Posterior vena cava (tissue), 2 donors: ENCODE data around the gene RAB7A. TPM values are rescaled to one million over a fixed set of nuclear protein-coding genes. Genes with fewer than 3 reads are reported as not detected.
"Not testable (repeated sequence)": the region's sequence is repeated elsewhere in the genome, so short reads cannot be mapped to it uniquely, and the experiment has no call there.

Experiments
- DNase-seq: peaks from one replicate; pipeline ENCODE4 v3.0.0-alpha.2; 2020; ENCODE audit warnings: low spot score
- intact Hi-C, 2 donors: fragments of 100-400 bp; cut with DNase I; formaldehyde crosslinking; loops; one replicate each; pipeline versions ENCODE4 v1.14.1 to v1.14.2; 2022 to 2023
- total RNA-seq, 2 donors: library from RNA; stranded (reverse); fragmentation: NEBNext Ultra II Directional; extraction: Animal tissue kit (Norgen Biotek cat#: 25700); gene quantifications; one replicate each; pipeline ENCODE4 v1.2.1, GENCODE V29; 2021
- donor health status: DM: yes; HTN: yes; CAD: no.
- donor health status: DM: yes; HTN: yes; CAD: no.

Gene RAB7A
- total RNA-seq, 2 donors from 2014 or later, result 207 to 216 TPM

DNA sequence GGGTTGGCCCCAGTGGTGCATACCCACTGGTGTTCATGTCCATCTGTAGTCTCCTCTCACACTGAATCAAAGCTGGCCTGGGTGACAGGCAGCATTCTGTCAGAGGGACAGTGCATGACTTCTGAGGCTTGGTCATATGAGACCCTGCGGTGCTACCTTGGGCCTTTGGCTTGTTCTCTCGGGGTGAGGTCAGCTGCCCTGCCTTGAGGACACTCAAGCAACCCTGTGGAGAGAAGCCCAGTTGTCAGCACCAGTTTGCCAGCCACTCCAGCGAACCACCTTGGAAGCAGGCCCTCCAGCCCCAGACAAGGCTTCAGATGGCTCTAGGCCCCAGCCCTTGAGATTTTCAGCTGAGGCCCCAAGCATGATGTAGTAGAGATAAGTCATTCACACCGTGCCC, 16.9 kb upstream of the RAB7A start:
- peak; percentile 43 for DNase-seq
- intact Hi-C loops, result no loop called here

DNA sequence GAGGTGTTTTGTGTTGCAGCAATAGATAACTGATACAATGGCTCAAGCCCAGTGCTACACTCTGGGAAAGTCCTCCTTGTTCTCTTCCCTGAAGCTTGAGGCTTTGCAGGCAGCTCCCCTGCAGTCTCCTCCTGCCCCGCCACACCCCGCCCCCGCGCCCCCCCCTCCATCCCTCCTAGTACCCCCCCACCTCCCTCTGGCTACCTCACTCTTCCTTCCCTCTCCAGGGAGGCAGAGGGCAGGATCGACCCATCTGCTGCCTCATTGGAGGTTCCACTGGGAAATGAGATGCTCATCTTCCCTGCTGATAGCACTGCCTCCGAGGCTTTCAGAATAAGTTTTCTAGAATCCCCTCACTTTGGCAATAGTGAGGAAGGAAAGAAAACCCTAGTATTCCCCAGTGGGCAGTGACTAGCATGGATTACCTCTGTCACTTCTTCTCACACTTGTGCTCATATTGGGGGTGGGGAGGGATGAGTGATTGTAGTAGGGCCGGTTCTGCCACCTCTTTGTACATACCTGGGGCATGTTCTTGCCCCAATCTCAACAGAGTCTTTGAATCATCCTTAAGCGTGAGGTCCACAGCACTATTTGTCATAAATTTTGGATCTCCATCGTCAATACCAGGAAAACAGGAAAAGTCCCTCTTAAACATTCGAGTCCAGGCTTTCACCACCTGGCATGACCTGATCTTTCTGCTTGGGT, 16.3 kb upstream of the RAB7A start:
- DNase-seq, result no peak
- intact Hi-C loops, result no loop called here

DNA sequence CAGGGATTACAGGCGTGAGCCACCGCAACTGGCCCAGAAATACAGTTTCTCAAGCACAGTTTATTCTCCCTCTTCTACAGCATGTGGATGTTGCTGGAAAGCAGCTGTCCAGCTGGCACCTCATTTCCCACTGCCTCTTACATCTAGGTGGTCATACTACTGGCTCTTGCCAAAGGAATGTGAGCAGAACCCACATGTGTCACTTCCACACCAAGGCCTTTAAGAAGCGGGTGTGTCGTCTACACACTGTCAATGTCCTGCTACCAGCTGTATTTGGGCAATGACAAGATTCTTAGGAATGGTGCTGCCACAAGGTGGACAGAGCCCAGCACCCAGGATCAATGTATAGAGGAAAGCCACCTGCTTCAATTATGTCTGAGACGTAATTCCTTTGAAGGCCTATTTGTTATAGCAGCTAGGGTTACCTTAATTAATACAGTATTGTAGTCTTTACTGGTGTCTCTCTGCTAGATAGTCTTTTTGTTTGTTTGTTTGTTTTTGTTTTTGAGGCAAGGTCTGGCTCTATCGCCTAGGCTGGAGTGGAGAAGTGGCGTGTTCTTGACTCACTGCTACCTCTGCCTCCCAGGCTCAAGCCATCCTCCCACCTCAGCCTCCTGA, 15.1 kb upstream of the RAB7A start:
- DNase-seq, result no peak
- intact Hi-C loops, result no loop called here

DNA sequence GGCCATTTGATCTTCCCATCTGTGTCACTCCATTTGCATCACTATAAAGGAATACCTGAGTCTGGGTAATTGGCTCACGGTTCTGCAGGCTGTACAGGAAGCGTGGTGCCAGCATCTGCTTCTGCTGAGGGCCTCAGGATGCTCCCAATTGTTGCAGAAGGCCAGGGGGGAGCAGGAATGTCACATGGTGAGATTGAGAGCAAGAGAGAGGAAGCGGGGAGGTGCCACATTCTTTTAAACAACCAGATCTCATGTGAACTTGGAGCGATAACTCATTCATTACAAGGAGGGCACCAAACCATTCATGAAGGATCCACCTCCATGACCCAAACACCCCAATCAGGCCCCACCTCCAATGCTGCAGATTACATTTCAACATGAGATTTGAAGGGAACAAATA, 13.1 kb upstream of the RAB7A start:
- intact Hi-C loops, result no loop called here

DNA sequence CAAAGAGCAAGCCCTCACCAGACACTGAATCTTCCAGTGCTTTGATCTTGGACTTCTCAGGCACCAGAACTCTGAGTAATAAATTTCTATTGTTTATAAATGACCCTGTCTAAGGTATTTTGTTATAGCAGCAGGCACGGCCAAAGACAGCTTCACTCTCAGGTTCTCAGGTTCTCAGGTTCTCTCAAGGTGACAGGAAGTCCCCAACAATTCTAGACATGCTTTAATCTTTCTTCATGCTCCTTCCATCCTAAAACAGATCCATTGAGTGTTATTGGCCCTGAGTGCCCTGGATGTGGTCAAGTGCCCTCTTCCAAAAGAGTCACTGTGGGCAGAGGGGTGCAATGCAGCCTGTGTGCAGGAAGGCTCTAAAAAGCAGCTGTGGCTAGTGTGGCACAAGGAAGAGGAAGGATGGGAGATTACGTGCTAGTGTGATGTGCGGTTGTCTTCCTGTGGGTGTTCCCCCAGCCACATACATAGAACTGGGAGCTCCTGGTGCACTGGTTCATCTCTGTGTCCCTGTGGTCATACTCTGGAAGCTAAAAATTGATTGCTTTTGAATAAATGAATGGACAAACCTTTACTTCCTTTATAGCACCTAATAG, 11.0 kb upstream of the RAB7A start:
- intact Hi-C loops, result no loop called here
- peak; percentile 44 for DNase-seq

More for the DNA sequence above, 13.1 kb upstream of the RAB7A start:
- no peak for DNase-seq

DNA sequence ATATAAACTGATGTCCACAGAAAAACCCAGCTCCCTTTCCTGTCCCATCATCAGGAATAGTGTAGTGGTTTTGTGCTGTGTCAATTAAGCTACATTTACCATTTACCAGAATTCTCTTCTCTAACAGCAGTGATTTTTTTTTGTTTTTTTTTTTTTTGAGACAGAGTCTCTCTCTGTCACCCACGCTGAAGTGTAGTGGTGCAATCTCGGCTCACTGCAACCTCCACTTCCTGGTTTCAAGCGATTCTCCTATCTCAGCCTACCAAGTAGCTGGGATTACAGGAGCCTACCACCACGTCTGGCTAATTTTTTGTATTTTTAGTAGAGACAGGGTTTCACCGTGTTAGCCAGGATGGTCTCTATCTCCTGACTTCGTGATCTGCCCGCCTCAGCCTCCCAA, 7.1 kb upstream of the RAB7A start:
- intact Hi-C loops, result not testable (repeated sequence)
- peak; percentile 34 for DNase-seq

DNA sequence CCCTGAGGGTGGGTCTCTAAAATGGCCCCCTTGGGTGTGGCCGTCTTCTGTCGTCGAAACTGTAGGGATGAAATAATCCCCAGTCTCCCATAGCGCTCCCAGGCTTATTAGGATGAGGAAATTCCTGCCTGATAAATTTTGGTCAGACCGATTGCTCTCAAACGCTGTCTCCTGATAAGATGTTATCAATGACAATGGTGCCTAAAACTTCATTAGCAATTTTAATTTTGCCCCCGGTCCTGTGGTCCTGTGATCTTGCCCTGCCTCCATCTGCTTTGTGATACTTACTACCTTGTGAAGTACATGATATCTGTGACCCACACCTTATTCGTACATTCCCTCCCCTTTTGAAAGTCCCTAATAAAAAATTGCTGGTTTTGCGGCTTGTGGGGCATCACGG, 5.1 kb upstream of the RAB7A start:
- no peak for DNase-seq
- intact Hi-C loops, result no loop called here

DNA sequence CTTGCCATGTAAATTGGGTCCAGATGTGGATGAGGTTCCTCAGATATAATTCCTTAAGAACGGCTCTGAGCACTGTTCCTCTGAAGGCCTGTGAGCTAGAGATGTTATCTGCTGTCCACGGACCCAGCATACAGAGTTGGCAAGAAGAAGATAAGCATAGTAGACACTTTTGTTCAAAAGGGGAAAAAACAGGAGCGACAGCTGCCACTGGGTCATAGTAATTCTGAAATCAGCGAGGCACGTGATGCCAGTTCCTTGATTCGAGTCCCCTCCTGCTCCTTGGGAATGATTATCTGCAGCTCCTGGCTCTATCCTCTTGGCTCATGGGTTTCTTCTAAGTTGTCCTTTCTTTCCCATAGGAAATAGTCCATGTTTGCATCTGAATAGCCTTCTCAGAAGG, 2.5 kb upstream of the RAB7A start:
- intact Hi-C loops, result no loop called here
- no peak for DNase-seq

DNA sequence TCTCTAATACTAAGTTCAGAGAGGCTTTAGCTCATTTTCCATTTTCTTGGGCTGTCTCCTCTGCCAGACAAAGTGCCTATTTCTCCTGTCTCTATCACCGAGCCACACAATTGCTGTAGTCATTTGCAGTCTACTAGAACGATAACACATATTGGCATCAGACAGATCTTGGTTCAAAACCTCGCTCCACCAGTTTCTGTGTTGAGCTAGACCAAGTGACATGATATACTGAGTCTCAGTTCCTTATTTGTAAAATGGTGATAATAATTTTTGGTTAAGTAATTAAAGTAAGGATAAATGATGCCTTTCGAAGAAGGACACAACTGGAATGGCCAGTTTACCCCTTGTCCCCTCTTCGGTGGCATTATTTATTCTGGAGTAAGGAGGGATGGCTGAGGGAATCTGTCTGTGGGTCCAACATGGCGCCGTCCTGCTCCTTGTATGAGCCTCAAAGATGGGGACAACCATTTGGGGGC, 398 bp upstream of the RAB7A start:
- intact Hi-C loops, result no loop called here
- no peak for DNase-seq

DNA sequence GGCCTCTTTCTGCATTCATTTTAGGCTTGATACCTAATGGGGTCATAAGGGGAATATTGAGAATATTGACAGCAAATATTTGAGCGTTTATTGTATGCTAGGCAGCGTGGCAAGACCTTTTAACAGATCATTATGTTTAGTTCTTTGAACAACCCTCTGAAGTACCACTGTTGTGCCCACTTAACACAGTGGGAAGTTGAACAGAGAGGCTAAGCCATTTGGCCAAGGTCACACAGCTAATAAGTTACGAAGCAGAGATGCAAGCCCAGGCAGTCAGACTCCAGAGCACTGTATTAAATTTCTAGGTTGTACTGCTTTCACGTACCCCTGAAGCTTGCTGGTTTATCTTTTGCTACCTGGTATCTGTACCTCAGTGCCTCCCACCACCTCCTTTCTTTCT, 1.1 kb downstream of the RAB7A start:
- intact Hi-C loops, result no loop called here
- DNase-seq, result no peak

DNA sequence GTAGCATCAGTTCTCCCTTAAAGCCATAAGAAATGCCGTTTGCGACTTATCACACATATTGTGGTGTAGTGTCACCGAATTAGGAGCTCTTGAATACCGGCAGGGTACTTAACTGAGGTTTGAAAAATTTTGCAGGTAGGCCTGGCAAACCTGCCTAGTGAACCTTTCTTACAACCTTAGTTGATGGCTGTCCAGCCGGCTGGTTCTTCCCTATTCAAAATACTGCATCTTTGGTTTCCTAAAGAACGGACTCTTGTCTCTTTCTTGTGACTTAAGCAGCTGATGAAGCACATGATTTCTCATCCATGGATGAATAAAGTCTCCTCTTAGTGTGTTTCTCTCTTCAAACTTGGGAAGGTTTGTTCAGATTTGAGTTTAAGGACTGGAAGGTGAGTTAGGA, 1.5 kb downstream of the RAB7A start:
- peak; percentile 36 for DNase-seq
- intact Hi-C loops, result no loop called here

DNA sequence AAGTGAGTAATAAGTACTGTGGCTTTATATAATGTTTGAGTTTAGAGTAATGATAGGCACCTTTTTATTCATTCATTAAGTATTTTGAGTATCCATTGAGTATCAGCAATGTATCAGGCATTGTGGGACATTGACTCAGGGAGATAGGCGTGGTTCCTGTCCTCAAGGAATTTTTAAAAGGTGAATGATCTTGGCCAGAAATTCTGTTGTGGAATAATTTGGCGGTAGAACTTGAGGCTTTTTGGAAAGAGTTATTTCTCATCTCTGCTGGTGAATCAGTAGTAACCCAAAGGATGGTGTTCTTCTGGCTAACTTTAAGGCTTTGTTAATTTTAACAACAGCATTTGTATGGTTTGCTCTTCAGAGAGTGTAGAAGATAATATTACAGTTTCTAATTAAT, 2.0 kb downstream of the RAB7A start:
- intact Hi-C loops, result no loop called here
- no peak for DNase-seq

DNA sequence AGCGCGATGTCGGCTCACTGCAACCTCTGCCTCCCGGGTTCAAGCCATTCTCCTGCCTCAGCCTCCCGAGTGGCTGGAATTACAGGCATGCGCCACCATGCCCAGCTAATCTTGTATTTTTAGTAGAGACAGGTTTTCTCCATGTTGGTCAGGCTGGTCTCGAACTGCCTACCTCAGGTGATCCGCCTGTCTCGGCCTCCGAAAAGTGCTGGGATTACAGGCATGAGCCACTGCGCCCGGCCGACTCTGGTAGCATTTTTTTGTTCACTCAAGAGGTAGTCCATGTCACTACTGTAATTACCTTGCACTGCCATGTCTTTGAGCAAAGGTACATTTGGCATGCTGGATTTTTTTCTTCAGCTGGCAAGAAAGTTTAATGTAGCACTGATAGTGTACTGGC, 2.5 kb downstream of the RAB7A start:
- intact Hi-C loops, result not testable (repeated sequence)
- DNase-seq, result peak; percentile 61

DNA sequence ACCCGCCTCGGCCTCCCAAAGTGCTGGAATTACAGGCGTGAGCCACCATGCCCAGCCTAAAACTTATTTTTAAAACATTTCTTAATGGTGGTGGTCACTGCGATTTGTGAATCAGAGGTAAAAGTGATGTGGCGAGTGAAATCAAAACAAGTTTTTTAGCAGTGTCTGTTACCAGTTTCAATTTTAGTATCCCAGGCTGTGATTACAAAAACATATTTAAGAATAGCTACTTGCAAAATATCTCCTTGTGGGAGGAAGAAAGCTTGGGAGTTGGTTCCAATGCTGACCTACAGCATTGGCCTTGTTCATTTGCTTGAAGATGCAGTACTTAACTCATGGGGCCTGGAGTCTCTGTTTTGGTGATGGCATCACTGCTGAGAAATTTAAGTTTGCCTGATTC, 4.5 kb downstream of the RAB7A start:
- intact Hi-C loops, result loop anchor here in 1 of 2 donors (10.0 kb wide), 1 partner anchor 54 kb away; no protein-coding TSS in a partner anchor
- no peak for DNase-seq

DNA sequence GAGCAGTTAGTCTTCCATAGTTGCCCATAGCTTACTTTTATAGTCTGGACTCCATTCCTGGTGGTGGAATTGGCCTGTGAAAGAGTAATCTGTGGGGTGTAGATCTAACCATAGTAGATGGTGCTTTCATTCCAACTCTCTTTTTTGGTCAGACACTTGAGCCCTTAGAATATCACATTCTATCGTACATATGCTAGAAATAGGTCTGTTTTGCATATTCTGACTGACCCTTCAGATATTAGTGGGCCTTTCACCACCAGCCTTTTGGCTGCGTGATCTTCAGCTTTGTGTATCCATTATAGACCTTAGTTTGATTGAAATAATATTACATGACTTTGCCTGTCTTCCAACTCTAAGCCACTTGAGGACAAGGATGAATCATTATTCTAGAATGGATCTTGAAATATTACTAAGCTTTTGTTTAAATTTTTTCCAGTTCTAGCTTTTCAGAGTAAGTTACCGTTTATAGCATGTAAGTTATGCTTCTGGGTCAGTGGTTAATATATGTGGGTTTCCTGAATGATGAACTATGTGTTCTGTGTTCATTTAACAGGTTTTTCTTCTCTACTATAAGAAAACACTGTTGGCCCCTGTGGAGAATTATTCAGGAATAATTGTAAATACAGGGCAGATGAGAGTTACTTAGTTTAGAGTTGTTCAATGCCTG, 8.7 kb downstream of the RAB7A start:
- no peak for DNase-seq
- intact Hi-C loops, result loop anchor here in 1 of 2 donors (10.0 kb wide), 1 partner anchor 50 kb away; no protein-coding TSS in a partner anchor

DNA sequence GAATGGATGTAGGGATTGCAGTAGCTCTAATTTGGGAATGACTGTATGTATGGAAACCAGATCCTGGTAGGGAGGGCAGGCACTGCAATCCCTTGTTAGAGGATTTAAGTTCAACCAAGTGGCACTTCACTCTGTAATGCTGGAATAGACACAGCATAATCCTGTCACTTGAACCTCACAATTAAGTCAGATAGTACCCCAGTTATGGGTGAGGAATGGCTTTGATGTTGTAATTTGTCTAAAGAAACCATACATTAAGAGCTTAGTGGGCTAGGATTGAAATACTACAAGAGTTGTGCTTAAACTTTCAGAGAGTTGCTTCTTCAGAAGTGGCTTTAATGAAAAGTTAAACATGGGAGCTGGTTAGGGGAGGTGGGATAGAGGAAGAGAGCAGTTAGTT, 9.3 kb downstream of the RAB7A start:
- intact Hi-C loops, result loop anchor here in 1 of 2 donors (10.0 kb wide), 1 partner anchor 50 kb away; no protein-coding TSS in a partner anchor
- DNase-seq, result no peak

DNA sequence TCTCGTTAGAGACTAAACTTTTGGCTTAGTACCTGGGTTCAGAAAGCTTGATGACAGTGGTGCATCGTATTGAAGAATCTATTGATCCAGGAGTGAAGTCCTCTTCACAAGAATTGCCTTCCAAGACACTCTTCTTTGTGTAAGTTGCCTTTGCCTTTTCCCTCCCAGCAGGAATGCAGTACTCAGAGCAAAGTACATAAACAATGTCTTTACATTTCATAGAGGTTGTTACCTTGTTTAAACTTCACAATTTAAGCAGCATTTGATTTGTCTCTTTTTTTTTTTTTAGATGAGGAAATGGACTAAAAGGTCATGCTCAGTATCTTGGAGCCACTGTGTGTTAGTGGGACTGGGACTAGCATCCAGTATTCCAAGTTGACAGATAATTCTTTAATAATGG, 9.9 kb downstream of the RAB7A start:
- DNase-seq, result no peak

DNA sequence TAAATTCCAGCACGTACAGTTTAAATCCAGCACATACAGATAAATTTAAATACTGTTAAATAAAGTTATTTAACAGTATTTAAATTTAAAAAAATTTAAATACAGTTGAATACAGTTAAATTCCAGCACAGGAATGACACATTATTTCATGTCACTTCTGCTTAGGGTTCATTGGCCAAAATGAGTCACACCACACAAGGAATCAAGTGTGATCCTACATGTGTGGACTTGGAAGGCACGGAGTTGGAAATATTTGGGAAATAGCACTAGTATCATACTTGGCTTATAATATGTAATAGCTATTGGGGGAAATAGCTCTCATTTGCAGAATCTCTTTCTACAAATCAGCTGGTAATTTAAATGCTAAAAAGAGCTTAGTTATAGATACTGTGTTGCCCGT, 10.6 kb downstream of the RAB7A start:
- no peak for DNase-seq
- intact Hi-C loops, result loop anchor here in 1 of 2 donors (10.0 kb wide), 1 partner anchor 48 kb away; no protein-coding TSS in a partner anchor

More for the DNA sequence above, 9.9 kb downstream of the RAB7A start:
- intact Hi-C loops, result loop anchor here in 1 of 2 donors (10.0 kb wide), 1 partner anchor 49 kb away; no protein-coding TSS in a partner anchor

DNA sequence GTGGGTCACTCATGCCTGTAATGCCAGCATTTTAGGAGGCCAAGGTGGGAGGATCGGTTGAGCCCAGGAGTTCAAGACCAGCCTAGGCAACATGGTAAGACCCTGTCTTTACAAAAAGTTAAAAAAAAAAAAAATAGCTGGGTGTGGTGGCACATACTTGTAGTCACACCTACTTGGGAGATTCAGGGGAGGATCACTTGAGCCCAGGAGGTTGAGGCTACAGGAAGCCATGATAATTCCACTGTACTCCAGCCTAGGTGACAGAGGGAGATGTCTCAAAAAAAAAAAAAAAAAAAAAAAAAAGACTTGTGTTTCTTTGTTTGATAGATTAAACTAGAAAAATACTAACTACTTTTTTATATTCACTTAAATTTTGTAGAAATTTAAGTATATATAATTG, 14.6 kb downstream of the RAB7A start:
- intact Hi-C loops, result no loop called here
- DNase-seq, result no peak
